Measurements from ENCODE around the gene AGAP1.

AGAP1 gene

DNA sequence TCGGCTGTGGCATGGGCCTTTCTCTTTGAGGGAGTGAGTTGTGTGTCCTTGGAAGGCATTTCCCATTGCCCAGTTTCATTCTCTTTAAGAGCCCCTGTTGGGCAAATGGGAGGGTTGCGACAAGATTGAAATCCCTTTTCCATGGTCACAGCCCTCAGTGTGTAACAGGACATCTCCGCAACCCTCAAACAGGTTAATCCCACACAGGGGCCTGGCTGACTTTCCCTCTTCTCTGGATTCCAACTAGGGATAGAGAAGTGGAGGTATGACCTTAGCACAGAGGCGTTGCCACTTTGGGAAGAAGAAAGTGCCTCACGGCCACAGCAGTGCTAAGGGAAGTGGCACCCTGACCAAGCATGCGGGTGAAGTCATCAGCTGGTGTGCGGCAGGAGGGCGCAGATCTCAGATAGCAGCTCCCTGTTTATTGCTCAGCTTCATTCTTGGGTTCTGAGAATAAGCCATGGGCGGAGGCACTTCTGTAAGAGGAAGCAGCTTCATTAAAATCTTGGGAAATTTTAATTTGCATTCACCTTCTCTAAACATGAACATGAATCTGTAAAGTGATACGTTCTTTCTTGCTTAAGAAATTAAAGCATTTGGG, 417.9 kb downstream of the AGAP1 start:
- no peak overlapping the region for H3K27ac ChIP-seq (ENCODE audit: low read depth, low read length)
- no peak overlapping the region for H3K4me3 ChIP-seq (ENCODE audit: low read length)
- no peaks in the 10 kb centered on the region for H3K36me3 ChIP-seq (ENCODE audit: control insufficient read depth, low read length)
- no peaks in the 10 kb centered on the region for H3K27me3 ChIP-seq (ENCODE audit: control insufficient read depth, low read length)
- no peak for TF ChIP-seq EZH2phosphoT487 (IDR thresholded peaks at IDR 0.05; ENCODE audit: borderline replicate concordance, low read length)
- TF ChIP-seq CTCF (IDR thresholded peaks at IDR 0.05; ENCODE audit: low read depth, low read length, poor library complexity, severe bottlenecking), result no peak
- no peak overlapping the region for H3K4me2 ChIP-seq (ENCODE audit: low read length)
- no peaks in the 10 kb centered on the region for H3F3A ChIP-seq (ENCODE audit: control insufficient read depth, insufficient read depth)
- no peaks in the 10 kb centered on the region for H3K9me3 ChIP-seq (ENCODE audit: control insufficient read depth, insufficient read depth, low read length)
- no peaks in the 10 kb centered on the region for H3K9me2 ChIP-seq (replicated peaks; ENCODE audit: control insufficient read depth, low read length)
- no peaks in the 10 kb centered on the region for H4K20me1 ChIP-seq (ENCODE audit: control insufficient read depth, insufficient read depth, low read depth, low read length)
- H3K79me2 ChIP-seq (ENCODE audit: control insufficient read depth, low read length), result no peaks in the 10 kb centered on the region
- no peaks in the 10 kb centered on the region for H3K4me1 ChIP-seq (ENCODE audit: control insufficient read depth, low read length)

DNA sequence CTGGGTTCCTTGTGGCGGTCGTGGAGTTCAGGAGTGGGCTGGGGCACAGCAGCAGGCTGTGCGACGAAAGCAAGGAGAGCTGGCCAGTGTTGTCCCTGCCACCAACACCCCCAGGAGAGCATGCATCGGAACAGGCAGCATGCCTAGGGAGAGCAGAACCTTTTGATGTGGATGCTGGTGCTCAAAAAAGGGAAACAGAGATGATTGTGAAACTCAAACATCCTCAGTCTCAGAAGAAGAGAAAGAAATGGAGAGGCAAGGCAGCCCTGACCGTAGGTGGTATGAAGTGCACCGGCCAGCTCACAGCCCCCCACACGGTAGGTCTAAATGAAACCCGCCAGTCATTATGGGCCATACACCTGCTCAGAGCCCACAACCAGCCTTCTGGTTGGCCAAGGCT, 420.9 kb downstream of the AGAP1 start:
- Histone ChIP-seq H3K79me2 (ENCODE audit: control insufficient read depth, low read length) (no peaks in the 10 kb centered on the region), H3K4me1 (ENCODE audit: control insufficient read depth, low read length) (no peaks in the 10 kb centered on the region), H3K9me2 (replicated peaks; ENCODE audit: control insufficient read depth, low read length) (no peaks in the 10 kb centered on the region), H3K4me2 (ENCODE audit: low read length) (no peak overlapping the region), H3K36me3 (ENCODE audit: control insufficient read depth, low read length) (no peaks in the 10 kb centered on the region), H3F3A (ENCODE audit: control insufficient read depth, insufficient read depth) (no peaks in the 10 kb centered on the region), H3K27ac (ENCODE audit: low read depth, low read length) (no peak overlapping the region), H3K4me3 (ENCODE audit: low read length) (no peak overlapping the region), H3K27me3 (ENCODE audit: control insufficient read depth, low read length) (no peaks in the 10 kb centered on the region), H3K9me3 (ENCODE audit: control insufficient read depth, insufficient read depth, low read length) (no peaks in the 10 kb centered on the region), H4K20me1 (ENCODE audit: control insufficient read depth, insufficient read depth, low read depth, low read length) (no peaks in the 10 kb centered on the region)
- TF ChIP-seq EZH2phosphoT487 (IDR thresholded peaks at IDR 0.05; ENCODE audit: borderline replicate concordance, low read length) (no peak), CTCF (IDR thresholded peaks at IDR 0.05; ENCODE audit: low read depth, low read length, poor library complexity, severe bottlenecking) (no peak)

DNA sequence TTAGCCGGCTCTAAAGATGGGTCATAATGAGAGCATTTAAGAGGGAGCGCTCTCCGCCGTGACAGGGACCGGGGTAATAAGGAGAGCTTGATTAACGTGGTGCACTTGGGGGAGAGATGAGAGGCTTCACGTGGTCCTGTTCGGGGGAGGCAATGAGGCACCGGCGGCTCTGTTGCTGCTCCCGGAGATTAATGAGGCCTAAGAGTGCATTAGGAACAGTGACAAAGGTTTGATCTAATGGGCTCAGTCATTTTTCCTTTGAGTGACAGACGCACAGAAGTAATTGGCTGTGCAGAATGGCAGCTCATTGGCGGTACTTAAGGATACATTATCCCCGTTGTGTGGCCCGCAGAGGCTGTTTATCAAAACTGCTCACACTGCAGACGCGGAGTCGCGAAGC, 423.7 kb downstream of the AGAP1 start:
- no peaks in the 10 kb centered on the region for H3K9me2 ChIP-seq (replicated peaks; ENCODE audit: control insufficient read depth, low read length)
- H3K9me3 ChIP-seq (ENCODE audit: control insufficient read depth, insufficient read depth, low read length), result no peaks in the 10 kb centered on the region
- no peaks in the 10 kb centered on the region for H3F3A ChIP-seq (ENCODE audit: control insufficient read depth, insufficient read depth)
- H3K4me1 ChIP-seq (ENCODE audit: control insufficient read depth, low read length), result no peaks in the 10 kb centered on the region
- H3K4me3 ChIP-seq (ENCODE audit: low read length), result no peak overlapping the region
- no peak overlapping the region for H3K4me2 ChIP-seq (ENCODE audit: low read length)
- H3K79me2 ChIP-seq (ENCODE audit: control insufficient read depth, low read length), result no peaks in the 10 kb centered on the region
- no peaks in the 10 kb centered on the region for H4K20me1 ChIP-seq (ENCODE audit: control insufficient read depth, insufficient read depth, low read depth, low read length)
- no peak overlapping the region for H3K27ac ChIP-seq (ENCODE audit: low read depth, low read length)
- H3K27me3 ChIP-seq (ENCODE audit: control insufficient read depth, low read length), result no peaks in the 10 kb centered on the region
- no peaks in the 10 kb centered on the region for H3K36me3 ChIP-seq (ENCODE audit: control insufficient read depth, low read length)
- TF ChIP-seq CTCF (IDR thresholded peaks at IDR 0.05; ENCODE audit: low read depth, low read length, poor library complexity, severe bottlenecking) (no peak), EZH2phosphoT487 (IDR thresholded peaks at IDR 0.05; ENCODE audit: borderline replicate concordance, low read length) (no peak)

All from DOHH2 (cell line).